NT2/D1 (cell line): Measurements from ENCODE around the gene PLCB4.
A peak's percentile ranks its signal among the peaks of the same experiment; 100 is the strongest.

ENCODE experiments used
- DNase-seq: peaks from one replicate; pipeline ENCODE4 v3.0.0-alpha.2; 2011; ENCODE audit warnings: low read depth, low spot score
- H3K27me3 ChIP-seq: 2 replicates; pipeline ENCODE4 v1.6.0; 2011; ENCODE audit warnings: mild to moderate bottlenecking; ENCODE audit not compliant: insufficient read length, insufficient read depth
- H3K36me3 ChIP-seq: 2 replicates; pipeline ENCODE4 v1.6.1; 2011; ENCODE audit warnings: mild to moderate bottlenecking, low read length, mixed read lengths; ENCODE audit not compliant: insufficient read depth, insufficient read length
- H3K4me1 ChIP-seq: 2 replicates; pipeline ENCODE4 v1.5.1; 2011; ENCODE audit not compliant: insufficient read depth, insufficient read length
- H3K4me3 ChIP-seq: 2 replicates; pipeline ENCODE4 v1.5.1; 2011; ENCODE audit warnings: low read depth; ENCODE audit not compliant: insufficient read length
- H3K9ac ChIP-seq: 2 replicates; pipeline ENCODE4 v1.6.0; 2011; ENCODE audit warnings: low read depth; ENCODE audit not compliant: insufficient read length
- H3K9me3 ChIP-seq: 2 replicates; pipeline ENCODE4 v1.5.1; 2011; ENCODE audit warnings: mild to moderate bottlenecking, low read length; ENCODE audit not compliant: insufficient read depth
- SUZ12 ChIP-seq: IDR thresholded peaks from 2 replicates; pipeline ENCODE4 v1.6.1; 2011; ENCODE audit not compliant: insufficient read length, insufficient read depth; ENCODE audit errors: extremely low read depth
- YY1 ChIP-seq: IDR thresholded peaks from 2 replicates; pipeline ENCODE4 v1.6.1; 2011; ENCODE audit not compliant: insufficient read length, insufficient read depth
- ZNF274 ChIP-seq: IDR thresholded peaks from 2 replicates; pipeline ENCODE4 v1.6.1; 2011; ENCODE audit warnings: mild to moderate bottlenecking, low read depth, low read length

Gene PLCB4

DNA sequence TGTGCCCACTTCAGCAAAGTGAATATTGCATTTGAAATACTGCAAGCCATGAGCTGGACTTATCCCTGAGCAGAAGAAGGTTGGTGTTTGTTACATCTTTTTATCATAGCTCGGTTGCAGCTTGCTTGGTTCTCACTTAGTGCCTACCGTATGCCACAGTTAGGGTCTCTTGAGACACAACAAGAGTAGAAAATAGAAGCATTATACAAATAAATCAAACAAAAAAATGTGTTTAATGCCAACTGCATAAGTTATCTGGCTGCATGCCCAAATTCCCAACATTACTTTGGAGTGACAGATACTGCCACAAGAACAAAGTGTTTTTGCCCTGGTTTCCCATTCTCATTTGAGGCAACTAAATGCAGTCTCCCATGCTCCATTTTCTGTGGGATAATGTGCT, 391.6 kb downstream of the PLCB4 start:
- H3K36me3 ChIP-seq, result peaks cover 3% of the 10 kb centered on the region
- no peaks in the 10 kb centered on the region for H3K27me3 ChIP-seq
- no peaks in the 10 kb centered on the region for H3K4me1 ChIP-seq
- H3K9me3 ChIP-seq, result no peaks in the 10 kb centered on the region
- TF ChIP-seq YY1 (no peak), ZNF274 (no peak), SUZ12 (no peak)
- no peak overlapping the region for H3K4me3 ChIP-seq
- DNase-seq, result no peak
- H3K9ac ChIP-seq, result no peak overlapping the region

DNA sequence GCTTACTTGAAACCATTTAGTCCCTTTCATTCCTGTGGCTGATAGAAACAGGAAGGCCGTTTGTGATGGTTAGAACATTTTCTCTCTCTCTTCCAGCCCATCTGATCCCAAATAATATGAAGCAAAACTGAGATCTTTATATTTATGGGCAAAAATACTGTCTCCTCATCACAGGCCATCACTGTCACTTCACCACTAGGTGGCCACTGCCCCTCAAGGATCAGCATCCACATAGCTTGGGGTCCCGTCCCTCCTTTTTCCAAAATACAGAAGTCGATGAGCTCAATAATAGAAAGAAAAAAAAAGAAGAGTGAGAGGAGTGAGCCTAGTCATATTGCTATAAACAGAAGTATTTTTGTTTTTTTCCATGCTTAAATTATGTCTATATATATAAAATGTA, 399.1 kb downstream of the PLCB4 start:
- no peak overlapping the region for H3K9ac ChIP-seq
- no peaks in the 10 kb centered on the region for H3K9me3 ChIP-seq
- H3K4me3 ChIP-seq, result no peak overlapping the region
- H3K4me1 ChIP-seq, result no peaks in the 10 kb centered on the region
- no peaks in the 10 kb centered on the region for H3K27me3 ChIP-seq
- no peaks in the 10 kb centered on the region for H3K36me3 ChIP-seq
- DNase-seq, result peak; percentile 8
- TF ChIP-seq ZNF274, result no peak
- no peak for TF ChIP-seq SUZ12
- no peak for TF ChIP-seq YY1

DNA sequence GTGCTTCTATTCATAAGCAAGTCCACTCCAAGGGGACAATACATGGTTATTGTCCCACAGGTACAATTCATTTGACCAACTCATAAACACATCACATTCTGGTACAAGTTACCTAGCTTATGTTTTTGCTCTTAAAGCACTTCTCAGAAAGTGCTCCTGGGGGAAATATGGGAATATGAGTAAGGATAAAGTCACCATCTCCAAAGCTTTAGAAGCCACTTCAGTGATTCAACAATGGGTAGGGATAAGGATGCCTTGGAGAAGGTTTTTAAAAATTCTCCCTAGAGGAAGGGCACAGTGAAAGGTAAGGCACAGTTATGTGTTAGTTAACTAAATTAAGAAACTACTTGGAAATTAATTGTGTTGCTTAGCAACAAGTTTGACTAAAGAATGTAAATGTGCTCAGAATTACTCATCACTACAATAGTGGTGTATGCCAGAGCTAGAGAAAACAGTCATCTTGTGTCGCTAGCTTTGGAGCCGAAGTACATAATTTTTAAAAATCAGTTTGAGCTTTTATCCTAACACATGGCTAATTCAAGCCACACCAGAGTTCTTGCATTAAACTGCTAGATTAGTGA, 406.0 kb downstream of the PLCB4 start:
- no peak overlapping the region for H3K4me3 ChIP-seq
- DNase-seq, result no peak
- H3K9ac ChIP-seq, result no peak overlapping the region
- H3K9me3 ChIP-seq, result no peaks in the 10 kb centered on the region
- H3K27me3 ChIP-seq, result no peaks in the 10 kb centered on the region
- H3K36me3 ChIP-seq, result no peaks in the 10 kb centered on the region
- TF ChIP-seq ZNF274 (no peak), SUZ12 (no peak), YY1 (no peak)
- H3K4me1 ChIP-seq, result no peaks in the 10 kb centered on the region

DNA sequence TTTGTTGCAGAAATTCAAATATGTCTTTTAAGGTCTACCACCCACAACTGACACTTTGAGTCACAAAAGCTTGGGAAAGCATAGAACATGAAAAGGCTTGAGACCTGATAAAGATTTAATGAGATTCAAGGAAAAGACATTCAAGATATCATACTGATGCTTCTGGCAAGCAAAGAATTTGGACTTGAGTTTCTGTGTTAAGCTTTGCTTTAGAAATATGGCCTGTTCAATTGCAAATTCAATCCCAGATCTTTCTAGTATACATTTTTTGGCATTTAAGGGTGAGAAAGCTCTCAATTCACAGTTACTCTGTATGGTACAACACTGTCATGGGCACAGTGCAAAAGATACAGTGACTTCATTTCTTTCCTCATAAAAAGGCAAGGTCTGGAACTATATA, 406.6 kb downstream of the PLCB4 start:
- no peak for TF ChIP-seq ZNF274
- TF ChIP-seq SUZ12, result no peak
- H3K4me3 ChIP-seq, result no peak overlapping the region
- H3K27me3 ChIP-seq, result no peaks in the 10 kb centered on the region
- no peaks in the 10 kb centered on the region for H3K9me3 ChIP-seq
- H3K9ac ChIP-seq, result no peak overlapping the region
- DNase-seq, result no peak
- H3K36me3 ChIP-seq, result no peaks in the 10 kb centered on the region
- H3K4me1 ChIP-seq, result no peaks in the 10 kb centered on the region

DNA sequence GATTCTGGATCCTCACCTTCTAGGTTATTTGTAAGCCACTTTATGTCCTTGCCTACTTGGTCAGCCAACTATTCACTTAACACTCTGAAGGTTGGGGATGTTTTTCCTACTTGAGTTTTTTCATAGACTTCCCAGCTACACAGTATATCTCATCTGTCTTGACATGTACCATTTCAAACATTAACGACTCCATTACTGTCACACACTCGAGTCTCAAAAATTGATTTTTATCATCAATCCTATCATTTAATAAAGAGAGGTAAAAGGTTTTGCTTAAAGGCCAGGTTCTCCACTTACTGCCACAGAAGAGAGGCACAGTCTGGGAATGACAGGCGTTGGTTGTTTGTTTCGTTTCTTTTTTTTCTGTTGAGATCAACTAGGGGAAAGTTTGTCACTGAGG, 407.3 kb downstream of the PLCB4 start:
- Histone ChIP-seq H3K36me3 (no peaks in the 10 kb centered on the region), H3K9me3 (no peaks in the 10 kb centered on the region), H3K4me1 (no peaks in the 10 kb centered on the region), H3K9ac (no peak overlapping the region), H3K27me3 (no peaks in the 10 kb centered on the region), H3K4me3 (no peak overlapping the region)
- DNase-seq, result no peak
- no peak for TF ChIP-seq YY1
- no peak for TF ChIP-seq ZNF274
- TF ChIP-seq SUZ12, result no peak

DNA sequence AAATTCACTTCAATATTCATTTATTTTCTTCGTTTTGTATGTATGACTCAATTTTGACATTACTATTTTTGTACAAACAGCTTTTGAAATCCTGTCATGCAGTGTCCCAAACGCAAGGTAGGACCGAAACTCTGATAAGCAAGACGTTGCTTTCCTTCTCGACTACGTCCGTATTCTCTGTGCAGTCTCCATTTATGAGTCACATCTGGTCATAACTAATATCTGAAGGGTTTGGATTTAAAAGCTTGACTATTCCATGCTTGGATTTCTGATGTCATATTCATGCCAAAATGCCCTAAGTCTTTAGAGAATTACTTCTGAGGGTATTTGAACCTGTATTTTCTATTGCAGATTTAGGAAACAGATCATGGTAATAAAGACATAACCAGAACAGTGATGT, 407.8 kb downstream of the PLCB4 start:
- Histone ChIP-seq H3K36me3 (no peaks in the 10 kb centered on the region), H3K27me3 (no peaks in the 10 kb centered on the region), H3K9ac (no peak overlapping the region), H3K9me3 (no peaks in the 10 kb centered on the region), H3K4me1 (no peaks in the 10 kb centered on the region), H3K4me3 (no peak overlapping the region)
- no peak for TF ChIP-seq YY1
- TF ChIP-seq ZNF274, result no peak
- TF ChIP-seq SUZ12, result no peak
- DNase-seq, result no peak

DNA sequence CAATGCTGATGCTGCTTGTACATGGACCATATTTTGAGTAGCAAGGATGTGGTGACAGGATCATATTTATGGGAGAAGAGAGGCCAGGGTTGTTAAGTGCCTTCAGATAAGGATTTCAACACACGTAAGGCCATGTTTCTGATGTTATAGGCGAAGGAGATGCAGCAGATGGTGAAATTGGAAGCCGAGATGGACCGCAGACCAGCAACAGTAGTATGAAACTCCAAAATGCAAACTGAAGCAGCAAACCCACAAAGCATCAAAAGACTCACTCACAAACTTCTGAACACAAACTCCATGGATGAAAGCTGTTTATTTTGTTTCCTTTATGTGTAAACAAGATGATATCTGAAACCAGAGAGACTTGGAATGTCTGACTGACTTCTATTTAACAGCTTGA, 409.9 kb downstream of the PLCB4 start:
- TF ChIP-seq ZNF274 (no peak), YY1 (no peak), SUZ12 (no peak)
- no peaks in the 10 kb centered on the region for H3K4me1 ChIP-seq
- no peaks in the 10 kb centered on the region for H3K36me3 ChIP-seq
- DNase-seq, result no peak
- no peaks in the 10 kb centered on the region for H3K9me3 ChIP-seq
- no peak overlapping the region for H3K9ac ChIP-seq
- H3K27me3 ChIP-seq, result no peaks in the 10 kb centered on the region
- no peak overlapping the region for H3K4me3 ChIP-seq
